Skeletal muscle satellite cell (primary cell): ENCODE results near the gene LGALSL.

Experiments
- H3K27me3 ChIP-seq: 2 replicates; pipeline ENCODE4 v1.7.0; 2013; ENCODE audit warnings: low read length; ENCODE audit not compliant: control insufficient read depth, insufficient read depth
- H3K36me3 ChIP-seq: 2 replicates; pipeline ENCODE4 v1.7.0; 2013; ENCODE audit warnings: mild to moderate bottlenecking, control low read depth, low read length; ENCODE audit not compliant: insufficient read depth
- H3K4me1 ChIP-seq: 2 replicates; pipeline ENCODE4 v1.7.0; 2013; ENCODE audit warnings: low read length; ENCODE audit not compliant: control insufficient read depth, insufficient read depth
- H3K4me2 ChIP-seq: 2 replicates; pipeline ENCODE4 v1.7.0; 2013; ENCODE audit warnings: mild to moderate bottlenecking, low read length
- H3K4me3 ChIP-seq: 2 replicates; pipeline ENCODE4 v1.7.0; 2013; ENCODE audit warnings: low read length
- H3K9ac ChIP-seq: 2 replicates; pipeline ENCODE4 v1.7.0; 2013; ENCODE audit warnings: mild to moderate bottlenecking, low read depth, low read length, moderate library complexity
- H3K9me3 ChIP-seq: replicated peaks from 2 replicates; pipeline ENCODE4 v1.7.0; 2013; ENCODE audit warnings: mild to moderate bottlenecking, control low read depth, low read length

The LGALSL gene

GRCh38 chr2:64462171-64462570 lies 8.2 kb downstream of the LGALSL start:
- Histone ChIP-seq H3K4me3 (no peak overlapping the region), H3K36me3 (no peaks in the 10 kb centered on the region), H3K9ac (no peak overlapping the region), H3K9me3 (no peaks in the 10 kb centered on the region), H3K27me3 (peaks cover 8% of the 10 kb centered on the region), H3K4me2 (no peak overlapping the region), H3K4me1 (peaks cover 8% of the 10 kb centered on the region)

GRCh38 chr2:64462940-64463700 lies 9.2 kb downstream of the LGALSL start:
- no peak overlapping the region for H3K4me2 ChIP-seq

GRCh38 chr2:64463781-64464180 lies 9.8 kb downstream of the LGALSL start:
- Histone ChIP-seq H3K4me2 (no peak overlapping the region), H3K4me3 (no peak overlapping the region), H3K27me3 (peaks cover 23% of the 10 kb centered on the region), H3K9me3 (no peaks in the 10 kb centered on the region), H3K4me1 (peaks cover 8% of the 10 kb centered on the region), H3K36me3 (no peaks in the 10 kb centered on the region), H3K9ac (no peak overlapping the region)

More at GRCh38 chr2:64462940-64463700, 9.2 kb downstream of the LGALSL start:
- Histone ChIP-seq H3K4me3 (no peak overlapping the region), H3K4me1 (peaks cover 8% of the 10 kb centered on the region), H3K9me3 (no peaks in the 10 kb centered on the region), H3K9ac (no peak overlapping the region), H3K36me3 (no peaks in the 10 kb centered on the region), H3K27me3 (peaks cover 17% of the 10 kb centered on the region)

GRCh38 chr2:64466478-64467085 lies 12.6 kb downstream of the LGALSL start:
- Histone ChIP-seq H3K4me3 (no peak overlapping the region), H3K9ac (no peak overlapping the region), H3K36me3 (no peaks in the 10 kb centered on the region), H3K9me3 (no peaks in the 10 kb centered on the region), H3K4me2 (no peak overlapping the region), H3K4me1 (peaks cover 8% of the 10 kb centered on the region), H3K27me3 (peaks cover 35% of the 10 kb centered on the region)

GRCh38 chr2:64467096-64467843 lies 13.3 kb downstream of the LGALSL start:
- Histone ChIP-seq H3K9ac (no peak overlapping the region), H3K27me3 (peaks cover 40% of the 10 kb centered on the region), H3K9me3 (no peaks in the 10 kb centered on the region), H3K4me3 (no peak overlapping the region), H3K36me3 (no peaks in the 10 kb centered on the region), H3K4me2 (no peak overlapping the region), H3K4me1 (peaks cover 8% of the 10 kb centered on the region)

- H3K4me1 ChIP-seq: no peaks in the 10 kb centered on the region
- no peaks in the 10 kb centered on the region for H3K9me3 ChIP-seq
- peaks cover 57% of the 10 kb centered on the region for H3K27me3 ChIP-seq
- no peak overlapping the region for H3K4me2 ChIP-seq
- H3K36me3 ChIP-seq: no peaks in the 10 kb centered on the region
- no peak overlapping the region for H3K9ac ChIP-seq
- H3K4me3 ChIP-seq: no peak overlapping the region
These were observed 15.3 kb downstream of the LGALSL start for GRCh38 chr2:64469261-64469660.

- no peak overlapping the region for H3K9ac ChIP-seq
- H3K27me3 ChIP-seq: peaks cover 65% of the 10 kb centered on the region
- no peaks in the 10 kb centered on the region for H3K36me3 ChIP-seq
- no peak overlapping the region for H3K4me3 ChIP-seq
- no peaks in the 10 kb centered on the region for H3K4me1 ChIP-seq
- H3K4me2 ChIP-seq: no peak overlapping the region
- H3K9me3 ChIP-seq: no peaks in the 10 kb centered on the region
These were observed 16.1 kb downstream of the LGALSL start for GRCh38 chr2:64470071-64470470.

- Histone ChIP-seq H3K4me1 (no peaks in the 10 kb centered on the region), H3K4me3 (no peak overlapping the region), H3K9me3 (no peaks in the 10 kb centered on the region), H3K9ac (no peak overlapping the region), H3K36me3 (no peaks in the 10 kb centered on the region), H3K27me3 (peaks cover 73% of the 10 kb centered on the region), H3K4me2 (no peak overlapping the region)
These were observed 16.9 kb downstream of the LGALSL start for GRCh38 chr2:64470766-64471295.

GRCh38 chr2:64471600-64471999 lies 17.6 kb downstream of the LGALSL start:
- no peaks in the 10 kb centered on the region for H3K4me1 ChIP-seq
- H3K27me3 ChIP-seq: peaks cover 74% of the 10 kb centered on the region

GRCh38 chr2:64472881-64473280 lies 18.9 kb downstream of the LGALSL start:
- Histone ChIP-seq H3K36me3 (no peaks in the 10 kb centered on the region), H3K27me3 (peaks cover 71% of the 10 kb centered on the region)

More at GRCh38 chr2:64471600-64471999, 17.6 kb downstream of the LGALSL start:
- H3K9me3 ChIP-seq: no peaks in the 10 kb centered on the region
- H3K9ac ChIP-seq: no peak overlapping the region
- H3K4me2 ChIP-seq: no peak overlapping the region
- H3K36me3 ChIP-seq: no peaks in the 10 kb centered on the region
- H3K4me3 ChIP-seq: no peak overlapping the region

GRCh38 chr2:64474121-64474571 lies 20.2 kb downstream of the LGALSL start:
- Histone ChIP-seq H3K36me3 (no peaks in the 10 kb centered on the region), H3K4me2 (no peak overlapping the region), H3K4me3 (no peak overlapping the region), H3K9ac (no peak overlapping the region), H3K27me3 (peaks cover 63% of the 10 kb centered on the region), H3K9me3 (no peaks in the 10 kb centered on the region), H3K4me1 (no peaks in the 10 kb centered on the region)

More at GRCh38 chr2:64472881-64473280, 18.9 kb downstream of the LGALSL start:
- Histone ChIP-seq H3K4me3 (no peak overlapping the region), H3K4me2 (no peak overlapping the region), H3K9ac (no peak overlapping the region), H3K4me1 (no peaks in the 10 kb centered on the region), H3K9me3 (no peaks in the 10 kb centered on the region)
